Stimulated activated CD8-positive, alpha-beta memory T cell treated with anti-CD3 and anti-CD28 coated beads, Interleukin-15, amount 100 ng/mL, for 48 hours (primary cell): ENCODE results near the gene ITGAD.
"Not testable (repeated sequence)": the region's sequence is repeated elsewhere in the genome, so short reads cannot be mapped to it uniquely, and the experiment has no call there.

Source experiments
- DNase-seq, 2 donors: peaks; one replicate each; pipeline ENCODE4 v3.0.0-alpha.2; 2020; ENCODE audit warnings: low read depth in 2 of 2

The ITGAD gene

GRCh38 chr16:31429796-31430195 is 36.7 kb downstream of the ITGAD start:
- DNase-seq: no peak

DNA sequence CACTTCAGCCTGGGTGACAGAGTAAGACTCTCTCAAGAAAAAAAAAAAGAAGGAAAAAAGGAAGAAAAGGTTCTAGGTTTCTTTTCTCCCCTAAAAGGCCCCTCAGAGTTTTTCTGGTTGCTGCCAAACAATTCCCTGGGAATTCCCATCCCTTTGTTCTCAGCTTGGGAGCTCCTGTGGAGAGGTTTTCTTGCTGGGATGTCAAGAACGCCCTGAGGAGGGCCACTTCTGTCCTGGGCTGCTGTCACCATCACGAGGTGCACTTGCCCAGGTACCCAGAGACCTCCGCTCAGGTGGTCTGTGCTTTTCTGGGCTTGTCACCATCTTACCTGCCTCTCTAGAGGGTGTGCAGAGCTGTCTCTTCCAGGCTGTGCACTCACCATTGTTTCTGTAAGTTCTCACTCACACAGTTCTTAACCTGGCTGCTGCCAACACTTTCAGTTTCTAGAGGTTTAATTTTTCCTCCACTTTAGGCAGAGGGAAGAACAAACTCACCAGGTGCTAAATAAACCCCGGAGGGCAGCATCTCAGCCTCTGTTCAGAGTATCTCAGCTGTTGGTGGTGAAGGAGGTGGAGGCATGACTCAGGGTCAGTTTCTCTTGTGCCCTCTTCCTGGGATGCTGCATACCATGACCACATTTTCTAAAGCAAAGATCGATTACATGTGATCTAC is 37.4 kb downstream of the ITGAD start:
- DNase-seq: no peak

- no peak for DNase-seq
Measured at GRCh38 chr16:31435341-31436220, 42.4 kb downstream of the ITGAD start.

- no peak for DNase-seq
Measured at GRCh38 chr16:31436221-31437045, 43.3 kb downstream of the ITGAD start.

GRCh38 chr16:31438414-31438813 is 45.3 kb downstream of the ITGAD start:
- DNase-seq: no peak

- DNase-seq: not testable (repeated sequence)
Measured at GRCh38 chr16:31439023-31439422, 45.9 kb downstream of the ITGAD start.

DNA sequence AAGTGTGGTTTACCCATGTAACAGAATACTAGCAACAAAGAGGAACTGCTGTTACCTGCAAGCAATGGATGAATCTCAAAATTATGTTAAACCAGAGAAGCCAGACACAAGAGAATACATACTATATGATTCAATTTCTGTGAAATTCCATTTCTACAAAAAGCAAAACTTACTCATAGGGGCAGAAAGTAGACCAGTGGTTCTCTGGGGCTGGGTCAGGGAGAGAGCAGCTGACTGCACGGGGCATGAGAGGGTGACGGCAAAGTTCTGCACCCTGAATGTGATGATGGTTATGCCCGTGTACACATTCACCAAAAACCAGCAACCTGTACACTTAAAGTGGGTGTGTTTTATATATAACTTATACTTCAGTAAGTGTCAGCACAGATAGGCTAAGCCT is 46.4 kb downstream of the ITGAD start:
- no peak for DNase-seq

- DNase-seq: no peak
Measured at GRCh38 chr16:31440516-31441184, 47.5 kb downstream of the ITGAD start.

DNA sequence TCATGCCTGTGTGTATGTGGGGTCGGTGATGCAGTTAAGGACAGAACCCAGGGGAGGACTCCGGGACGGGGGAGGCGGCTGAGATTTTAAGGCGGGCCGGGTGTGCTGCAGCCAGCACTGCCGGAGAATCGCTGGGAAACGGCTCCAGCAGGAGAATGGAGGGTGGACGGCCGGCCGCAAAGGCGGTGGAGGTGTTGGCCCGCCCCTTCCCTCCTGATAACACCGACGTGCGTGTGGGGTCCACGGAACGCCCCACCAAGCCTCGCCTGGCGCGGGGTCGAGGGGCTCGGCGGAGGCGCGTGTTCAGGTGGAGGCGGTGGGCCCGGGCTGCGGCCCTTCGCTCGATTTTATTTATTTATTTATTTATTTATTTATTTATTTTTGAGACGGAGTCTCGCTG is 48.8 kb downstream of the ITGAD start:
- no peak for DNase-seq

GRCh38 chr16:31445931-31446330 is 52.8 kb downstream of the ITGAD start:
- not testable (repeated sequence) for DNase-seq

DNA sequence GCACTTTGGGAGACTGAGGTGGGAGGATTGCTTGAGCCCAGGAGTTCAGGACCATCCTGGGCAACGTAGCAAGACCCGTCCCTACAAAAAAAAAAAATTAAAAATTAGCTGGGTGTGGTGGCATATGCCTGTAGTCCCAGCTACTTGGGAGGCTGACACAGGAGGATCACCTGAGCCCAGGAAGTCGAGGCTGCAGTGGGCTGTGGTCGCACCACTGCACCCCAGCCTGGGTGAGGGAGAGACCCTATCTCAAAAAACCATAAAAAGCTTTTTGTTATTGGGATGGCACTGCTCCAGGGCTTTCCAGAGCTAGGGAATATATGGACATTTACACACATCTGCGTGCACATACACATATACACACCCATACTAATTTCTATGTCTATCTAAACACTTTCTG is 58.1 kb downstream of the ITGAD start:
- no peak for DNase-seq

- DNase-seq: no peak
Measured at GRCh38 chr16:31451681-31452351, 58.7 kb downstream of the ITGAD start.

DNA sequence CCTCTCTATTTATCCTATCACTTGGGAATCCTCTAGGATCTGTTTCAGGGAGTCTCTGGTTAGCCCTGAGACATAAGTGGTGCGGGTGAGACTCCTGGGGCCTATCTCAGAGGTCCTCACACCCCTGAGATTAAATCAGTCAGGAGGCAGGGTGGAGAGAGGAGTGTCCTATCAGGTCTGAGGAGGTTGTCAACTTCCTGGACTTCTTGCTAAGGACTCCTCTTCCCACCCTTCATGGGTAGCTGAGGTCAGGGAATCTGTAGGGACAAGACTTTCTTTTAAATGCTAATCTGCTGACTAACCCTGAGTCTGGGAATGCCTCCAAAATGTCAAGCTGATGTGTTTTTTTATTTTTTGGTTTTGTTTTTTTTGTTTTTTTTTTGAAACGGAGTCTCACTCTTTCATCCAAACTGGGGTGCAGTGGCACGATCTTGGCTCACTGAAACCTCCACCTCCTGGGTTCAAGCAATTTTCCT is 59.5 kb downstream of the ITGAD start:
- DNase-seq: no peak

DNA sequence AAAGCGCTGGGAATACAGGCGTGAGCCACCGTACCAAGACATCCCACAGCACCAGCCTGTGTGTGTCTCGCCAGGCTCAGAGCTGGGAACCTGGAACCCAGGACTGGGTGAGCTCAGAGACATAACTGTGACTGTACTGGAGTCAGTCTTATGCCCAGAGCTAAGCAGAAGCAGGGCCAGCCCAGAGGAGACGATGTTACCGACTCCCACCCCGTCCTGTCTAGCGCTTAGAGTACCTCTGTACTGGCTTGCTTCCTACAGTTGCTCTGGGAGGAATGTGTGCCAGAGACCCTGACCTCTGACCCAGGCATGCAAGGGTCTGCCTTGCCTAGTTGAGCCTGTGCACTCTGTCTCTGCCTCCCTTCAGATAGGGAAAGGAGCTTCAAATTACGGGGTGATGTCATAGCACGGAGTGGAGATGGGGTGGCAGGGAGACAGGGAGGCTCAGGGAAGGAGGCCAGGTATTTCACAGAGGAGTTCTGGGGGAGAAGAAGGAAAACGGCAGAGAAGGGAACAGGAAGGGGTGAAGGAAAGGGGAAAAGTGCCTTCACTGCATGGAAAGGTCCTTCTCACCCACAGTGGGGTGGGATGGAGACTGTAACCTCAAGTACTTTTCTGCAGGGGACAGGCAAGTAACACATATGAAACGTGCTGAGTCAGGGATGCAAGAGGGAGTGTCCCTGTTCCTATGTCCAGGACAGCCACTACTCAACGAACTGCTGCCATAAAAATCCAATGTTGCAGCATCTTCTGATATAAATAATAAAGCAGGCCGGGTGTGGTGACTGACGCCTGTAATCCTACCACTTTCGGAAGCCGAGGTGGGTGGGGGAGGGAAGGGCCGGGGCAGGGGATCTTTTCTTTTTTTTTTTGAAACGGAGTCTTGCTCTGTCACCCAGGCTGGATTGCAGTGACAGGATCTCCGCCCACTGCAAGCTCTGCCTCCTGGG is 60.4 kb downstream of the ITGAD start:
- no peak for DNase-seq

DNA sequence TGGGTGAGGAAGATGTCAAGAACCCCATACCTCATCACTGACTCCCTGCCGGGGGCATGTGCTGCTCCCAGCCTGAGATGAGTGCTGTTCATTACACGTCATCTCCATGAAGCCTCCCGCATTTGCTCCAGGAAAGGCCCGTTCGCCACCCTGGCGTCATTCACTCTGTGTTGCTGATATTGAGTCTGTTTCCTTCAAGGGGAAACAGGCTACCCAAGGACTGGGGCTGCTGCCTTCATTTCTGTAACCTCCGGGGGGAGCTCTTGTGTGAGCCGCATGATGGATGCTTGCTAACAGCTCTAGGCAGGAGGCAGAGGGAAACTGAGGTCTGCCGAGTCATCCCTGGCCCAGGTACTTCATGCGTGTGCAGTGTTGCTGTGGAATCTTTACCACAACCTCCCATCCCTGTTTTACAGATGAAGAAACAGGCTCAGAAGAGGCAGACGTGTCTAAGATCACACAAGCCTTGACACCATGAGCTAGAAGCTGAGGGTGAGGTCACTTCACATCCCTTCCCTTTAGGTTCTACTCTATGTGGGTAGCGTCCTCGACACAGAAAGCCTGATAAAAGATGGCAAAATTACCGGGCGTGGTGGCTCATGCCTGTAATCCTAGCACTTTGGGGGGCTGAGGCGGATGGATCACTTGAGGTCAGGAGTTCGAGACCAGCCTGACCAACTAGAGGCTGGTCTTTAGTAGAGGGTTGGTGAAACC is 62.6 kb downstream of the ITGAD start:
- DNase-seq: no peak

- no peak for DNase-seq
Measured at GRCh38 chr16:31456988-31457360, 63.8 kb downstream of the ITGAD start.

DNA sequence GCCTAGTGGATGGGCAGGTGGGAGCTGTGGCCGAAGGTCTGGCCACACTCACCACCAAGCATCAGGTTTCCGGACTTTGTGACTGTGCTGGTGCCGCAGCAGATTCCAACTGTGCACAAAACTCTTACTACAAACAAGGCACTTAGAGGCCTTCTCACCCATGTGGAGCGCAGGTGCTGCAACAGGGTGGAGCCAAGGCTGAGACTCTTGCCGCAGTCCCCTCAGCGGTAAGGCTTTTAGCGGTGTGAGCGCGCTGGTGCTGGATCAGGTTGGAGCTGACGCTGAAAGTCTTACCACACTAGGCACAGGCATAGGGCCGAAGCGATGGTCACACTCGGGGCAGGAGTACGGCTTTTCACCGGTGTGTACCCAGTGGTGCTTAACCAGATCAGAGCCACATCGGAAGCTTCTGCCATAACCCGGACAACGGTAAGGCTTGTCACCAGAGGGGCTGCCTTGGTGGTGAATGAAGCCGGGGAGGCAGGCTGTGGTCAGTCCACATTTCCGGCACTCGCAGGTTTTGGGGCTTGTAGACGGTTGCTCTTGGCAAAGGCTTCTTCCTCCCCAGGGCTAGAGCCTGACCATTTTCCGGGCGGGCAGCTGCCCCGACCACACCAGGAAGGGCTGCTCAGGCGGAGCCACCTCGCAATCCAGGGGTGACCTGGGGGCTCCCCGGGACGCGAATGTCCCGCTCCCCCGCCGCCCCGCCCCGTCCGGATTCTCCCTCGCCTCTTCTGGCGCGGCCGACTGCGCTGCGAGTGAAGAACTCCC is 65.1 kb downstream of the ITGAD start:
- peak in 1 of 2 donors; percentile 43 for DNase-seq
